ENCODE data around the gene ANKRD53. TPM values are rescaled to one million over a fixed set of nuclear protein-coding genes. Genes with fewer than 3 reads are reported as not detected.

The ANKRD53 gene
- polyA plus RNA-seq, 1 donor from 2014 or later = not detected

DNA sequence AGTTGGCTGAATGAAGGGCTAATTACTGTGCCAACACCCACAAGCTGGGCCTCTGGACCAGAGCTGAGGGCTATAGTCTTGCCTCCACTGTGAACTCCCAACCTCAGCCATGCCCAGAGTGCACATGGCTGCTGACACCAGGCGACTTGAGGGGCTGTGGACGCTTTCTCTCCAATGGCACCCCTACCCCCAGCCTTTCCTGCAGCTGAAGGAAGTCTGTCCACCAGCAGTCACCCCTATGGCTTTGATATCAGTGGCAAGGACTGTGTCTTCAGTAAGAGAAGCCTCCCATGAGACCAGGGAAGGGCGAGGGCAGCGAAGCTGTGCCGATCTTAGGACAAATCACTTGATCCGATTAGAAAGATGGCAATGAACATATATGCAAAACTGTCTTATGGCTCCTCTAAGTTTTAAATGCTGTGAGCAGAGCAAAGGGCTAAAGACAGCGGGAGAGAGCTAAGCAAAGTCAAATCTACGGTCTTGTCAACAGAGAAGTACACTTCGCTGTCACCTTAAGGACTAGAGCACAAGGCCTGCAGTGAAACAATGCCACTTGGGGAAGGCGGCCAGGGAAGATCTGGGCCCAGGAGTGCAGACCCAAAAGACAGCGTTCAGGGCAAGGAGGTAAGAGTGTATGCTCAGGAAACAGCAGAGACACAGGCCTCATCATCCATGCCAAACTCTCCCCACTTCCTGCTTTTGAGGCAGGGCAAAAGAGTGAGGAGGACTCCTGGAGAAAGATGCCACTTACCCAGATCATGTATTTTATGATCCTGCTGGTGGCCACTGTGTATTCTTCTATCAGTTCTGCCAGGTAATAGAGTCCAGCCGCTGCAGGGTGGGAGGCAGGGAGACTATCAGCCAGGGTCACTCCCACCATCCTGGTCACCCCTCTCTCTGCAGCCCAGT lies 14.8 kb downstream of the ANKRD53 start:
- Histone ChIP-seq H3K36me3 (ENCODE audit: insufficient read depth, low read length) (no peaks in the 10 kb centered on the region), H3K4me2 (ENCODE audit: low read length) (peak overlapping the region; percentile 96), H3K27me3 (ENCODE audit: insufficient read depth, low read depth, low read length) (no peaks in the 10 kb centered on the region), H3K9me3 (ENCODE audit: low read length) (no peaks in the 10 kb centered on the region), H3F3A (ENCODE audit: insufficient read depth, low read length, poor library complexity, severe bottlenecking) (no peaks in the 10 kb centered on the region), H2AFZ (ENCODE audit: low read depth, low read length) (no peak overlapping the region), H3K4me3 (ENCODE audit: low read length) (peak overlapping the region; percentile 99), H3K27ac (ENCODE audit: low read length) (no peak overlapping the region), H3K9me2 (ENCODE audit: insufficient read depth, low read length) (no peaks in the 10 kb centered on the region), H3K79me2 (replicated peaks; ENCODE audit: insufficient read depth, low read length) (peaks cover 17% of the 10 kb centered on the region), H3K9ac (ENCODE audit: low read length) (peak overlapping the region; percentile 81), H4K20me1 (ENCODE audit: insufficient read depth) (no peaks in the 10 kb centered on the region)
- TF ChIP-seq SMC3 (conservative IDR thresholded peaks at IDR 0.05; ENCODE audit: poor library complexity) = no peak
- no peak for TF ChIP-seq POLR2AphosphoS5 (IDR thresholded peaks at IDR 0.05)
- no peak for TF ChIP-seq MXI1 (conservative IDR thresholded peaks at IDR 0.05; ENCODE audit: poor library complexity, severe bottlenecking)
- TF ChIP-seq EZH2 (IDR thresholded peaks at IDR 0.05; ENCODE audit: borderline replicate concordance, insufficient read depth, low read length, poor library complexity, severe bottlenecking) = no peak
- TF ChIP-seq EP300 (conservative IDR thresholded peaks at IDR 0.05; ENCODE audit: poor library complexity, severe bottlenecking) = no peak
- no peak for TF ChIP-seq TAF1 (IDR thresholded peaks at IDR 0.05; ENCODE audit: low read depth)
- TF ChIP-seq CTCF (IDR thresholded peaks at IDR 0.05; ENCODE audit: poor library complexity, severe bottlenecking) = no peak
- no peak for TF ChIP-seq REST (IDR thresholded peaks at IDR 0.05; ENCODE audit: borderline replicate concordance)

- H3K9me3 ChIP-seq (ENCODE audit: low read length) = no peaks in the 10 kb centered on the region
- H3K79me2 ChIP-seq (replicated peaks; ENCODE audit: insufficient read depth, low read length) = peaks cover 17% of the 10 kb centered on the region
- no peaks in the 10 kb centered on the region for H3K27me3 ChIP-seq (ENCODE audit: insufficient read depth, low read depth, low read length)
- TF ChIP-seq EZH2 (IDR thresholded peaks at IDR 0.05; ENCODE audit: borderline replicate concordance, insufficient read depth, low read length, poor library complexity, severe bottlenecking) (no peak), REST (IDR thresholded peaks at IDR 0.05; ENCODE audit: borderline replicate concordance) (no peak), EP300 (conservative IDR thresholded peaks at IDR 0.05; ENCODE audit: poor library complexity, severe bottlenecking) (no peak), POLR2AphosphoS5 (IDR thresholded peaks at IDR 0.05) (no peak), RAD21 (conservative IDR thresholded peaks at IDR 0.05) (no peak), MXI1 (conservative IDR thresholded peaks at IDR 0.05; ENCODE audit: poor library complexity, severe bottlenecking) (no peak), TAF1 (IDR thresholded peaks at IDR 0.05; ENCODE audit: low read depth) (no peak), CTCF (IDR thresholded peaks at IDR 0.05; ENCODE audit: poor library complexity, severe bottlenecking) (no peak), SMC3 (conservative IDR thresholded peaks at IDR 0.05; ENCODE audit: poor library complexity) (no peak)
- H3K4me2 ChIP-seq (ENCODE audit: low read length) = peak overlapping the region; percentile 96
- peak overlapping the region; percentile 57 for H3K27ac ChIP-seq (ENCODE audit: low read length)
- H3K9ac ChIP-seq (ENCODE audit: low read length) = peak overlapping the region; percentile 81
- no peaks in the 10 kb centered on the region for H3K36me3 ChIP-seq (ENCODE audit: insufficient read depth, low read length)
- H4K20me1 ChIP-seq (ENCODE audit: insufficient read depth) = no peaks in the 10 kb centered on the region
- peak overlapping the region; percentile 99 for H3K4me3 ChIP-seq (ENCODE audit: low read length)
- no peaks in the 10 kb centered on the region for H3K9me2 ChIP-seq (ENCODE audit: insufficient read depth, low read length)
- no peaks in the 10 kb centered on the region for H3F3A ChIP-seq (ENCODE audit: insufficient read depth, low read length, poor library complexity, severe bottlenecking)
- H2AFZ ChIP-seq (ENCODE audit: low read depth, low read length) = peak overlapping the region; percentile 40
Observed at GRCh38 chr2:70994009-70994698, 15.7 kb downstream of the ANKRD53 start.

Data from neural cell (in vitro differentiated cells).